GM12873 (cell line): ENCODE data around the gene CACNA2D1.

Source experiments
- TF ChIP-seq, protein P1 (sequence below): IDR thresholded peaks from 2 replicates; pipeline ENCODE4 v1.5.1; 2012; ENCODE audit warnings: low read depth, mild to moderate bottlenecking, moderate library complexity, low read length, control low read depth; ENCODE audit not compliant: insufficient read depth; ENCODE audit errors: missing control alignments

The CACNA2D1 gene

DNA sequence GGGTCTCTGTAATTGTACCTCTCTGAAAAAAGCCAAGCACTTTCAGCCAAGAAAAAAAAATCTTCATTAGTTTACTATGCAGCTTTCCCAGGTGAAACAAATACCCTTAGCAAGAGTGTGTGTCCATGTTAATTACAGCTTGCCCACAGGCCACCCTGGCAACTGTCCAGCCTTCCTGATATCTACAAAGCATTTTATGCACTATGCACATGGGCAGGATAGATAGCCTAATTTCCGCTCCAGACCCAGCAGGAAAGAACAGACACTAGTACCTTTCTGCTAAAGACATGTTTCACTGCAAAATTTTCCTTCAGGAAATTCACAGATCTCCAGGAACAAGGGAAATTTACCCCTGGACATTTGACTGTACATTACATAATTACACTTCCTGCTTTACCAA, 24.4 kb downstream of the CACNA2D1 start:
- TF ChIP-seq, protein P1, sequence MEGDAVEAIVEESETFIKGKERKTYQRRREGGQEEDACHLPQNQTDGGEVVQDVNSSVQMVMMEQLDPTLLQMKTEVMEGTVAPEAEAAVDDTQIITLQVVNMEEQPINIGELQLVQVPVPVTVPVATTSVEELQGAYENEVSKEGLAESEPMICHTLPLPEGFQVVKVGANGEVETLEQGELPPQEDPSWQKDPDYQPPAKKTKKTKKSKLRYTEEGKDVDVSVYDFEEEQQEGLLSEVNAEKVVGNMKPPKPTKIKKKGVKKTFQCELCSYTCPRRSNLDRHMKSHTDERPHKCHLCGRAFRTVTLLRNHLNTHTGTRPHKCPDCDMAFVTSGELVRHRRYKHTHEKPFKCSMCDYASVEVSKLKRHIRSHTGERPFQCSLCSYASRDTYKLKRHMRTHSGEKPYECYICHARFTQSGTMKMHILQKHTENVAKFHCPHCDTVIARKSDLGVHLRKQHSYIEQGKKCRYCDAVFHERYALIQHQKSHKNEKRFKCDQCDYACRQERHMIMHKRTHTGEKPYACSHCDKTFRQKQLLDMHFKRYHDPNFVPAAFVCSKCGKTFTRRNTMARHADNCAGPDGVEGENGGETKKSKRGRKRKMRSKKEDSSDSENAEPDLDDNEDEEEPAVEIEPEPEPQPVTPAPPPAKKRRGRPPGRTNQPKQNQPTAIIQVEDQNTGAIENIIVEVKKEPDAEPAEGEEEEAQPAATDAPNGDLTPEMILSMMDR: no peak

DNA sequence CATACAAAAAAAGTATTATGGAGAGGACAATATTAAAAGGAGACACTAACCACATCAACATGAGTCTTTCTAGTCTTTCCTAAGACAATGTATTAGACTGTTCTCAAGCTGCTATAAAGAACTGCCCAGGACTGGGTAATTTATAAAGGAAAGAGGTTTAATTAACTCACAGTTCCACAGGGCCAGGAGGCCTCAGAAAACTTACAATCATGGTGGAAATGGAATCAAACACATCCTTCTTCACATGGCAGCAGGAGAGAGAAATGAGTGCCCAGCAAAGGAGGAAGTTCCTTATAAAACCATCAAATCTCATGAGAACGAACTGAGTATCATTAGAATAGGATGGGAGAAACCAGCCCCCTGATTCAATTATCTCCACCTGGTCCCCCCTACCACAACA, 25.7 kb downstream of the CACNA2D1 start:
- TF ChIP-seq, protein P1: no peak

DNA sequence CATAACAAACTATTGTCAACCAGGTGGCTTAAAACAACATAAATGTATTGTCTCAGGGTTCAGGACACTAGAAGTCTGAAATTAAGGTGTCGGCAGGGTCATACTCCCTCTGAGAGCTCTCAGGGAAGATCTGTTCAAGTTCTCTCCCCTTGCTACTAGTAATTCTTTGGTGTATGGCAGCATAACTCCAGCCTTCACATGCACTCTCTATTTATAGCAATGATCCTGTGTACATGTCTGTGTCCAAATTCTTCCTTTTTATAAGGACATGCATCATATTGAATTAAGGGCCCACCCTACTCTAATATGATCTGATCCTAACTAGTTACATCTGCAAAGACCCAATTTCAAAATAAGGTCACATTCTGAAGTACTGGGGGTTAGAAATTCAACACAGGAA, 27.2 kb downstream of the CACNA2D1 start:
- TF ChIP-seq, protein P1: no peak

DNA sequence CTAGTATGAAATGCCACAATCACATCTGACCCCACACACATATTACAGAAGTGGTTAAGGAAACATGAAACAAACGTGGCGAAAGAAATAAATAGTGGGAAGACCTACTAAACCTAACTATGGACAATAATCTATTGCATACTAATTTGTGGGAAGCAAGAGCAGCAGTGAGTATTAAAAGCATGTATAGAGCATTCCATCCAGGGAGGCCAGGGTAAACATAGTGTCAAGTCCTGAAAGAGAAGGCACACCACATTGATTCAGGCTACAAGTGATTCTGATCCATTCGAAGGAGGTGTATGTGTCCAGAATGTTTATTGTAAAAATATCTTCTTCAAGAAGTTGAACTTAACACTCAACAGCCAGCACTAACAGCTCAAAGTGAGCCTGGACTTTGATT, 29.2 kb downstream of the CACNA2D1 start:
- TF ChIP-seq, protein P1: no peak

DNA sequence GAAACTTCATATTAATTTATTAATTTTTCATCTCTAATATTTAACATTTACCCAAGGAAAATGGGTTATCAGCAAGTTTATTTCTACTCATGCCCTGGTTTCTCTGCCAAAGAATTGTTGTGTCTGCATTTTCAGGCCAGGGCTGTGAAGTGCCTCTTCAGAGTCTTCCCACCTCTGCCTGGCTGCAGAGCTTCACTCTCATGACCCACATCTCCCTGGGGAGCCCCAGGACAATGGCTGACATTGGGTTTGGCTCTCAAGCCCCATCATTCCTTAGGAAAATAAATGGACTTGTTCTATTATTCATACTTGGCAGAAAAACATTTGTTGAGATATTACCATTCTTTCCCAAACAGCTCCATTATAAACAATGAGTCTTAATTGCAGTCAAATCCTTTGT, 30.3 kb downstream of the CACNA2D1 start:
- TF ChIP-seq, protein P1: no peak

DNA sequence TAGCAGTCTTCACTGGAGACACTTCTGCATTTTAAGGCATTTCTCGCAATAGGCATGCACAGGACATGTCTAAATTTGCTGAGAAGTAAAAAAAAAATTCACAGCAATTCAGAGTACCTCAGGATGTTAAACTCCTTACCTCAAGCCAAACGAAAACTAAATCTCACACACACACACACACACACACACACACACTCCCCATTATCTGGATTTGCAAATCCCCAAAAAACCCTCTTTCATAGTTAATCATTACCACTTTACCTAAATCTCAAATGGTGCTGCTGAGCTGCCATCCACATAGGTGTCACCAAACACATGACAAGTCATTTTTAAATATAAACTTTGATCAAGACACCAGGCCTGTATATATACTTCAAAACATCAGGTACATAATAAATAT, 31.8 kb downstream of the CACNA2D1 start:
- TF ChIP-seq, protein P1: no peak

DNA sequence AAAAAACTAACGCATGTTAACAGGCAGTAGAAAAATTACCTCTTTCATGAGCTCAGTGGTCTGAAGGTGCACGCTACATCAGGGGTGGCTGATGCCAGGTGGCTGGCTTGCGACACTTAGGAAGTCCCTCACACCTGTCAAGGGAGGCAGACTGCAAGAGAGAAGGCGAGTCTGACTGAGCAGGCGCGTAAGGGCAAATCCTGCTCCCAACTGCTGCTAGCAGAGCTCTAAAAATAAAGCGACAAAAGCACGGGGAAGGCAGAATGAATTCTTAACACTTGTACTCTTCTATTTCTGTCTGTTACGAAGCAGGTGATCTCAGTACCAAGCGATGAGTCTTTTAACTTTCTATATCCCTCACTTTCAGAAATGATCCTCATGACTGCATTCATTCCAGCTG, 33.1 kb downstream of the CACNA2D1 start:
- TF ChIP-seq, protein P1: no peak

DNA sequence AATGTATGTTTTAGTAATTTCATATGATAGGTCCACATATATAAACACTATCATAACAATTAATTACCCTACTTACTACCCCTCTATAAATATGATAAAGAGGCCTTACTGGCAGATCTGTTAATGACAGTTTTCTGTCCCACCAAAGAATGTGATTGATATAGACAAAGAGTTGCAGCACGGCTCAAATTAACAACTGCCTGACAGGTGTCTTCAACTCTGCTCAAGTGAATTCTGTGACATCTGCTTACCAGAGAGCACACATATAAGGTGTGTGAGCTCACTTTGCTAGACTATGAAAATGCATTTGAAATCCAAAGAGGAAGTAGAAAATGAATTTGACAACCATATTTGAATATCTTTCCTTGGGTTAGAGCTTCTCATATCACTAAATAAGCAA, 36.6 kb downstream of the CACNA2D1 start:
- TF ChIP-seq, protein P1: no peak
